Peyer's patch (tissue), 4 donors: ENCODE measurements around the gene LRG1.

ENCODE experiments used
- CTCF ChIP-seq, 6 experiments: fragments of 450-650 bp in 4 of 6; fragments of 200-600 bp in 2 of 6; sonication (generic) in 1 of 6; IDR thresholded peaks; one replicate each; pipeline ENCODE4 v1.5.1; 2017 to 2019; ENCODE audit warnings: antibody characterized with exemption in 6 of 6, mild to moderate bottlenecking in 3 of 6, moderate library complexity in 1 of 6
- POLR2A ChIP-seq, 2 donors: fragments of 450-650 bp; IDR thresholded peaks; one replicate each; pipeline ENCODE4 v1.5.1; 2017; ENCODE audit warnings: antibody characterized with exemption in 2 of 2, mild to moderate bottlenecking in 2 of 2, moderate library complexity in 2 of 2

- TF ChIP-seq POLR2A (IDR thresholded peaks at IDR 0.05) (no peak), CTCF (IDR thresholded peaks at IDR 0.05) (no peak)
Observed at GRCh38 chr19:4588291-4588761, 48.5 kb upstream of the LRG1 start.
